ENCODE measurements around the gene RPS19BP1. TPM values are rescaled to one million over a fixed set of nuclear protein-coding genes. Genes with fewer than 3 reads are reported as not detected.

Gene RPS19BP1
- total RNA-seq, 1 experiment from 2014 or later = 80.4 TPM

DNA sequence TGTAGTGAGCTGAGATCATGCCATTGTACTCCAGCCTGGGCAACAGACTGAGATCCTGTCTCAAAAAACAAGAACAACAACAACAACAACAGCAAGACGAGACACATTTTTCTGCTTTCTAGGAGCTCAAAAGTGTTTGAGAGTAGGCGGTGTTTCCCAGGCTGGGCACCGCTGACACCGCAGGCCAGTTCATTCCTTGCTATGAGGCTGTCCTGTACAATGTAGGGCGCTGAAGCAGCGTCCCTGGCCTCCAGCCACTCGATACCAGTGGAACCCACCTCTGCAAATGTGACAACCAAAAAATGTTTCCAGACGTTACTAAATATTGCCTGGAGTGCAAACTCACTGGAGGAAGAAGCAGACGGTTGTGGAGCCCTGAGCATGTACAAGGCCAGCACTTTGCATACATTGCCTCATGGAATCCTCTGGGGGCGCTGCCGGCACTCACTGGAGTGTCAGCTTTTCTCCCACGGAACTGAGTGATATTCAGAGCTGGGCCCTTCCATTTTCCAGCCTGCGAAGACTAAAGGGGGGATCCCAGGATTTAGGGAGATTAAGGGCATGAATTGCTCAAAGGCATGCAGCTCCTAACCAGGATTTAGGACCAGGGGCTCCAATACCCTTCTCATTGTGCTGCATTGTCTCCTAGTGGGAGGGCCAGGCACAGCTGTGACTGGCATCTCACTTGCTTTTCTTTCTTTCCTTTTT lies 36.3 kb downstream of the RPS19BP1 start:
- ChIA-PET RAD21 (ENCODE audit: low non-redundant PET in 1 of 2, low total read pairs in 2 of 2, uncharacterized antibody in 2 of 2, unreplicated experiment in 2 of 2) (interaction anchor here in 1 of 2 experiments (1.0 kb wide), 1 partner anchor 33 kb away, joined by 5 read pairs; no protein-coding TSS in a partner anchor), CTCF (interaction anchor here (0.7 to 9.0 kb wide), 18 partner anchors 9 to 681 kb away, joined by 3 to 86 read pairs (median 4); partner anchors contain the start of genes ATF4, RPL3, RPS19BP1 and TNRC6B), POLR2A (interaction anchor here (1.0 to 1.9 kb wide), 5 partner anchors 21 to 33 kb away, joined by 3 to 21 read pairs (median 6); partner anchors contain the start of gene ATF4)
- Histone ChIP-seq H3K9ac (ENCODE audit: low read length) (no peak overlapping the region), H3K4me1 (ENCODE audit: control insufficient read depth in 1 of 2, insufficient read depth in 2 of 2, low read length in 2 of 2) (peaks cover 14 to 41% of the 10 kb centered on the region in 2 experiments), H3K9me2 (ENCODE audit: insufficient read depth) (no peaks in the 10 kb centered on the region), H3K9me3 (ENCODE audit: control insufficient read depth in 1 of 2, insufficient read depth in 1 of 2, low read depth in 1 of 2, low read length in 2 of 2) (no peaks in the 10 kb centered on the region), H3K27ac (ENCODE audit: low read depth, low read length) (peak overlapping the region; percentile 43), H3K27me3 (ENCODE audit: insufficient read depth, low read length) (no peaks in the 10 kb centered on the region), H4K20me1 (ENCODE audit: insufficient read depth) (no peaks in the 10 kb centered on the region), H2AFZ (ENCODE audit: low read depth, low read length, poor library complexity, severe bottlenecking) (peak overlapping the region; percentile 82), H3K4me2 (ENCODE audit: low read length) (peak overlapping the region; percentile 49), H3K79me2 (ENCODE audit: insufficient read depth, low read length) (no peaks in the 10 kb centered on the region), H3K36me3 (ENCODE audit: control insufficient read depth in 1 of 2, insufficient read depth in 2 of 2, low read length in 2 of 2) (no peaks in the 10 kb centered on the region), H3K4me3 (replicated peaks in 1 of 2; ENCODE audit: low read depth in 1 of 2, low read length in 2 of 2) (no peak overlapping the region)
- intact Hi-C loops (cut with micrococcal nuclease) = loop anchor here (1.0 kb wide), 1 partner anchor 33 kb away; no protein-coding TSS in a partner anchor
- ATAC-seq (peak; percentile 86), DNase-seq (ENCODE audit: low read depth, low spot score) (peak; percentile 56)
- TF ChIP-seq EGR1 (IDR thresholded peaks at IDR 0.05; ENCODE audit: low read depth) = no peak
- TF ChIP-seq RAD21 (IDR thresholded peaks at IDR 0.05; ENCODE audit: low read depth) = peak; percentile 38; the same call in 1 of the 2 replicates
- no peak for TF ChIP-seq ZFX (IDR thresholded peaks at IDR 0.05)
- TF ChIP-seq, protein P1, sequence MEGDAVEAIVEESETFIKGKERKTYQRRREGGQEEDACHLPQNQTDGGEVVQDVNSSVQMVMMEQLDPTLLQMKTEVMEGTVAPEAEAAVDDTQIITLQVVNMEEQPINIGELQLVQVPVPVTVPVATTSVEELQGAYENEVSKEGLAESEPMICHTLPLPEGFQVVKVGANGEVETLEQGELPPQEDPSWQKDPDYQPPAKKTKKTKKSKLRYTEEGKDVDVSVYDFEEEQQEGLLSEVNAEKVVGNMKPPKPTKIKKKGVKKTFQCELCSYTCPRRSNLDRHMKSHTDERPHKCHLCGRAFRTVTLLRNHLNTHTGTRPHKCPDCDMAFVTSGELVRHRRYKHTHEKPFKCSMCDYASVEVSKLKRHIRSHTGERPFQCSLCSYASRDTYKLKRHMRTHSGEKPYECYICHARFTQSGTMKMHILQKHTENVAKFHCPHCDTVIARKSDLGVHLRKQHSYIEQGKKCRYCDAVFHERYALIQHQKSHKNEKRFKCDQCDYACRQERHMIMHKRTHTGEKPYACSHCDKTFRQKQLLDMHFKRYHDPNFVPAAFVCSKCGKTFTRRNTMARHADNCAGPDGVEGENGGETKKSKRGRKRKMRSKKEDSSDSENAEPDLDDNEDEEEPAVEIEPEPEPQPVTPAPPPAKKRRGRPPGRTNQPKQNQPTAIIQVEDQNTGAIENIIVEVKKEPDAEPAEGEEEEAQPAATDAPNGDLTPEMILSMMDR (IDR thresholded peaks at IDR 0.05 in 2 of 3, conservative IDR thresholded peaks at IDR 0.05 in 1 of 3; ENCODE audit: borderline replicate concordance in 1 of 3, insufficient read depth in 1 of 3, low read depth in 2 of 3, low read length in 2 of 3) = peak; percentile 70 to 92 (median 90)
- no TSS peak for BruUV-seq (replicated peaks)
